ENCODE results near the gene USP31. TPM values are rescaled to one million over a fixed set of nuclear protein-coding genes. Genes with fewer than 3 reads are reported as not detected.
"Not testable (repeated sequence)": the region's sequence is repeated elsewhere in the genome, so short reads cannot be mapped to it uniquely, and the experiment has no call there.

USP31 gene
- total RNA-seq, 3 donors from 2014 or later: 6.7 to 40.7 (median 21.0) TPM

DNA sequence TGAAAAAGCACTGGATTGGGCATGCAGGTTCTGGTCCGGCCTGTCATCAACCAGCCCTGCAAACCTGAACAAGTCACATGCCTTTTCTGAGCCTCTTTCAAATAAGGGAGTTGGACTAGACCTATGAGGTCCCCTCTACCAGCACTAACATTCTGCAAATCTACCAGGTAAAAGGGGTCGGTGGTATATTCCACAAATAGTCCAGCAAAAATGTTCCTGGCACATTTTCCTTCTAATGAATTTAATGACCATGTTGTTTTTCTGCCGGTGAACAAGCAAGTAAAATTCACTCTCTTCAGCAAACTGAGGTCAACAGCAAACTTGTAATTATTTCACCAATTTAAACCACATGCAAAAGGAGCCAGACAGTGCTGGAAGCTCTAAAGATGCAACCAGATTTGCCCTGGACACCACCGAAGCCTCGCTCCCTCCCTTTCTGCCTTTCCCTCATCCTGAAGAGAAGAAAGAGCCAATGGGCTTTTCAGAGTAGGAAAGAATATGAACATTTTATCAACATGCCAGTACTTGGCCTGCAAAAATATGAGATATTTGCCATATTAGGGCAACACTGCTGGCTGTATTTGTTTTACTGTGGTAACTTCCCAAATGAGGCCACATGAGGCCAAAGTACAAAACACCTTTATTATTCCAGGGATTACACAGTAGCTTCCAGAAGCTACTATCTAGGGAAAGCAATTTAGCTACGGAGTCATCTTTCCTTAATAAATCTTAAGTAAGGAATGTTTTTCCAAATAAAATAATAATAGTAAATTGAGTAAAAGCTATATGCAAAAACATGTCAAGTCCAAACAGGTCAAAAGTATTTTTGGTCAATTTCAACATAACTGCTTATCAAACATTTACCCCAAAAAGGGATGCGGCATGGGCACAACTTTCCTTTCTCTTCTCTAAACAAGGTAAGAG is 45.0 kb downstream of the USP31 start:
- intact Hi-C loops (cut with DNase I; ENCODE audit: low total_unique reads): no loop called here
- Histone ChIP-seq H3K27me3 (no peaks in the 10 kb centered on the region), H3K9me3 (no peaks in the 10 kb centered on the region), H3K36me3 (no peaks in the 10 kb centered on the region), H3K4me1 (no peaks in the 10 kb centered on the region), H3K27ac (peak overlapping the region; percentile 71 to 78), H3K4me3 (no peak overlapping the region)
- peak in 1 of 2 donors; percentile 66 for DNase-seq (ENCODE audit: low spot score in 2 of 2)
- TF ChIP-seq, protein P1, sequence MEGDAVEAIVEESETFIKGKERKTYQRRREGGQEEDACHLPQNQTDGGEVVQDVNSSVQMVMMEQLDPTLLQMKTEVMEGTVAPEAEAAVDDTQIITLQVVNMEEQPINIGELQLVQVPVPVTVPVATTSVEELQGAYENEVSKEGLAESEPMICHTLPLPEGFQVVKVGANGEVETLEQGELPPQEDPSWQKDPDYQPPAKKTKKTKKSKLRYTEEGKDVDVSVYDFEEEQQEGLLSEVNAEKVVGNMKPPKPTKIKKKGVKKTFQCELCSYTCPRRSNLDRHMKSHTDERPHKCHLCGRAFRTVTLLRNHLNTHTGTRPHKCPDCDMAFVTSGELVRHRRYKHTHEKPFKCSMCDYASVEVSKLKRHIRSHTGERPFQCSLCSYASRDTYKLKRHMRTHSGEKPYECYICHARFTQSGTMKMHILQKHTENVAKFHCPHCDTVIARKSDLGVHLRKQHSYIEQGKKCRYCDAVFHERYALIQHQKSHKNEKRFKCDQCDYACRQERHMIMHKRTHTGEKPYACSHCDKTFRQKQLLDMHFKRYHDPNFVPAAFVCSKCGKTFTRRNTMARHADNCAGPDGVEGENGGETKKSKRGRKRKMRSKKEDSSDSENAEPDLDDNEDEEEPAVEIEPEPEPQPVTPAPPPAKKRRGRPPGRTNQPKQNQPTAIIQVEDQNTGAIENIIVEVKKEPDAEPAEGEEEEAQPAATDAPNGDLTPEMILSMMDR (IDR thresholded peaks at IDR 0.05): no peak
- TF ChIP-seq POLR2A (IDR thresholded peaks at IDR 0.05) (no peak), POLR2AphosphoS5 (IDR thresholded peaks at IDR 0.05) (no peak)

DNA sequence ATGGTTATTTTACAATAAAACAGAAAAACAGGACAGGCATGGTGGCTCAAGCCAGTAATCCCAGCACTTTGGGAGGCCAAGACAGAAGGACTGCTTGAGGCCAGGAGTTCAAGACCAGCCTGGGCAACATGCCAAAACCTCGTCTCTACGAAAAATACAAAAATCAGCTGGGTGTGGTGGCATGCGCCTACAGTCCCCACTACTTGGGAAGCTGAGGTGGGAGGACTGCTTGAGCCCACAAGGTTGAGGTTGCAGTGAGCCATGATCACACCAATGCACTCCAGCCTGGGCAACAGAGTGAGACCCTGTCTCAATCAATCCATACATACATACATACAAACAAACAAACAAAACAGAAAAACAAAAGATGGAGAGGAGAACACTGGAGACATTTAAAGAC is 45.6 kb downstream of the USP31 start:
- Histone ChIP-seq H3K27me3 (no peaks in the 10 kb centered on the region), H3K4me1 (no peaks in the 10 kb centered on the region), H3K36me3 (no peaks in the 10 kb centered on the region), H3K9me3 (no peaks in the 10 kb centered on the region), H3K27ac (peak overlapping the region; percentile 71 to 78), H3K4me3 (no peak overlapping the region)
- TF ChIP-seq POLR2A (IDR thresholded peaks at IDR 0.05) (no peak), POLR2AphosphoS5 (IDR thresholded peaks at IDR 0.05) (no peak)
- TF ChIP-seq, protein P1 (IDR thresholded peaks at IDR 0.05): no peak
- intact Hi-C loops (cut with DNase I; ENCODE audit: low total_unique reads): no loop called here
- DNase-seq (ENCODE audit: low spot score in 2 of 2): no peak

DNA sequence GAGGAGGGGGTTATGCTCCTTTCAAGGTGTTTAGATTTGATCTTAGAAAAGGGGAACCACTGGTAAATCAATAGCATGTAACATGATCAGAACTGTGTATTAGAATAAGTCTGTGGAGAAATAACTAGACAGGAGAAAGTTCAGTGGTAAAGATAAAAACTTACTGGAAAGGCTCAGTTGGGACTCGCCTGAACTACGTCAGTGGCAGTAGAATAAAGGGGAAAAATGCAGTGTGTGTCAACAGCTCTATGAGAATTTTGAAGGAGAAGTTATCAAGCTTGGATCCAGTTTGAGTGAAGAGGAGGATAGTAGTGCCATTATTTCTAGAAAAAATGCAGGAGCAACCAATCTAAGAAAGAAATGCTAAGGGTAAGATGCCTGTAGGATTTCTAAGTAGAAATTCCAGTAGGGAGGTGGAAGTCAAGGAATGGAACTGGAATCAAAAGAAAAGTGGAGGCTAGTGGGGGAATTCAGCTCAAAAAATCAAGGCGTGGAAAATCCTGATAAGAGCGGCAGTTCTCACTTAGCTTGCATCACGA is 48.2 kb downstream of the USP31 start:
- H3K4me1 ChIP-seq: no peaks in the 10 kb centered on the region
- no peak for DNase-seq (ENCODE audit: low spot score in 2 of 2)
- H3K4me3 ChIP-seq: no peak overlapping the region
- H3K27ac ChIP-seq: peak overlapping the region; percentile 19 to 71
- no peaks in the 10 kb centered on the region for H3K36me3 ChIP-seq
- intact Hi-C loops (cut with DNase I; ENCODE audit: low total_unique reads): no loop called here
- H3K27me3 ChIP-seq: no peaks in the 10 kb centered on the region
- H3K9me3 ChIP-seq: no peaks in the 10 kb centered on the region
- TF ChIP-seq POLR2AphosphoS5 (IDR thresholded peaks at IDR 0.05): no peak

DNA sequence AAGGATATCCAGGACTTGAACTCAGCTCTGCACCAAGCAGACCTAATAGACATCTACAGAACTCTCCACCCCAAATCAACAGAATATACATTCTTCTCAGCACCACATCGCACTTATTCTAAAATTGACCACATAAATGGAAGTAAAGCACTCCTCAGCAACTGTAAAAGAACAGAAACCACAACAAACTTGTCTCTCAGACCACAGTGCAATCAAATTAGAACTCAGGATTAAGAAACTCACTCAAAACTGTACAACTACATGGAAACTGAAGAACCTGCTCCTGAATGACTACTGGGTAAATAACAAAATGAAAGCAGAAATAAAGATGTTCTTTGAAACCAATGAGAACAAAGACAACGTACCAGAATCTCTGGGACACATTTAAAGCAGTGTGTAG is 52.8 kb downstream of the USP31 start:
- H3K27me3 ChIP-seq; H3K4me1 ChIP-seq; H3K9me3 ChIP-seq; H3K36me3 ChIP-seq; H3K4me3 ChIP-seq; intact Hi-C loops (cut with DNase I; ENCODE audit: low total_unique reads); H3K27ac ChIP-seq; DNase-seq (ENCODE audit: low spot score in 2 of 2): not testable (repeated sequence)

DNA sequence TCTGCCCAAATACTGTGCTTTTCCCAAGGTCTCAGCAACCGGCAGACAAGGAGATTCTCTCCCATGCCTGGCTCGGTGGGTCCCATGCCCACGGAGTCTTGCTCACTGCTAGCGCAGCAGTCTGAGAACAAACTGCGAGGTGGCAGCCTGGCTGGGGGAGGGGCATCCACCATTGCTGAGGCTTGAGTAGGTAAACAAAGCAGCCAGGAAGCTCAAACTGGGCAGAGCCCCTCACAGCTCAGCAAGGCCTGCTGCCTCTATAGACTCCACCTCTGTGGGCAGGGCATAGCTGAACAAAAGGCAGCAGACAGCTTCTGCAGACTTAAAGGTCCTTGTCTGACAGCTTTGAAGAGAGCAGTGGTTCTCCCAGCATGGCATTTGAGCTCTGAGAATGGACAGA is 55.1 kb downstream of the USP31 start:
- intact Hi-C loops (cut with DNase I; ENCODE audit: low total_unique reads): not testable (repeated sequence)

DNA sequence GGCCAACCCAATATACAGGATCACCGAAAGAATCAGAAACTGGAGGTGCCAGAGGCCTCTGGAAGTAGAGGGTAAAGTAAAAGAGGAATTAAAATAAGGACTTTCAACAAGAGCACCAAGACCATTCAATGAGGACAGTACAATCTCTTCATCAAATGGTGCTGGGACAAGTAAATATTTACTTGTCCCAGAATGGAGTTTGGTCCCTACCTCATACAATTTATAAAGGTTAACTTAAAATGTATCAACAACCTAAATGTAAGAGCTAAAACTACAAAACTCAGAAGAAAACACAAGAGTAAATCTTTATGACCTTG is 56.5 kb downstream of the USP31 start:
- H3K27me3 ChIP-seq: no peaks in the 10 kb centered on the region
- no peaks in the 10 kb centered on the region for H3K4me1 ChIP-seq
- H3K36me3 ChIP-seq: no peaks in the 10 kb centered on the region
- intact Hi-C loops (cut with DNase I; ENCODE audit: low total_unique reads): no loop called here
- no peak for DNase-seq (ENCODE audit: low spot score in 2 of 2)
- no peaks in the 10 kb centered on the region for H3K9me3 ChIP-seq
- no peak overlapping the region for H3K4me3 ChIP-seq
- no peak overlapping the region for H3K27ac ChIP-seq
- TF ChIP-seq, protein P1 (IDR thresholded peaks at IDR 0.05): no peak
- TF ChIP-seq POLR2A (IDR thresholded peaks at IDR 0.05): no peak
- TF ChIP-seq POLR2AphosphoS5 (IDR thresholded peaks at IDR 0.05): no peak

More for the DNA sequence above, 55.1 kb downstream of the USP31 start:
- H3K4me1 ChIP-seq; H3K4me3 ChIP-seq; H3K36me3 ChIP-seq; H3K27me3 ChIP-seq; H3K9me3 ChIP-seq; H3K27ac ChIP-seq; DNase-seq (ENCODE audit: low spot score in 2 of 2): not testable (repeated sequence)
